SK-N-MC (cell line): Measurements from ENCODE around the gene PDE7B.

Source experiments
- EZH2 ChIP-seq: fragments of 200-600 bp; sonication (generic); IDR thresholded peaks from one replicate; pipeline ENCODE4 v1.6.1; 2017; ENCODE audit warnings: antibody characterized with exemption
- FOXP2 ChIP-seq: optimal IDR thresholded peaks from 2 replicates; pipeline ENCODE3; 2011; ENCODE audit warnings: mild to moderate bottlenecking, moderate library complexity; ENCODE audit not compliant: insufficient read depth; ENCODE audit errors: extremely low read length, control extremely low read depth
- POLR2AphosphoS5 ChIP-seq: IDR thresholded peaks from 2 replicates; pipeline ENCODE4 v1.6.1; 2012; ENCODE audit warnings: mild to moderate bottlenecking, low read depth, low read length, borderline replicate concordance

DNA sequence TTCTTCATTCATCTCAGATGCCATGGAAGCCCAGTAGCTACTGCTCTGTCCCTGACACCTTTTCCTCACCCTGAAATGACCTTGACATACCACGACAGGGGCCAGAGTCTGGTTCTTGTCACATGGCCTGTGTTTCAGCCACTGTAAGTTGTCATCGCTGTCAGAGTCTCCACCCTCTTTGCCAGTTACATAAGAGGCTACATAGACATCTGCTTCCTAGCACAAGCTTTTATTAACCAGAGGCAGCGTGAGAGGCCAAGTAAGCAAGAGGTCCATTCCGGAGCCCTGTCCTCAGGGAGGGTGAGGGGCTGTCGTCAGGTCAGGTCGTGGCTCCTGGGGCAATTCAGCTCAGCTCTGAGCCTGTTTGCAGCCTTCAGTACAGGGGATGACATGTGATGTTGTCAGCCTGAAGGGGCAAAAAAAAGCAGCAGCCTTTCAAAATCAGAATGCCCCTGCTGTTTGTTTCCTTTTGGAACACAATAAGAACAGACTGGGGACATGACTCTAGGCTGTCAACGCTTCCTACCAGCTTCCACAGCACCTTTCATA lies 252.3 kb downstream of the PDE7B start:
- TF ChIP-seq EZH2 = no peak
- TF ChIP-seq POLR2AphosphoS5 = no peak
- no peak for TF ChIP-seq FOXP2
